Measurements from ENCODE around the gene MT1F.
"Not testable (repeated sequence)": the region's sequence is repeated elsewhere in the genome, so short reads cannot be mapped to it uniquely, and the experiment has no call there.

Gene MT1F

GRCh38 chr16:56645311-56645710, 12.4 kb upstream of the MT1F start:
- no peak for DNase-seq (ENCODE audit: low read depth in 2 of 2)

GRCh38 chr16:56645838-56646237, 11.9 kb upstream of the MT1F start:
- DNase-seq (ENCODE audit: low read depth in 2 of 2) = no peak

DNA sequence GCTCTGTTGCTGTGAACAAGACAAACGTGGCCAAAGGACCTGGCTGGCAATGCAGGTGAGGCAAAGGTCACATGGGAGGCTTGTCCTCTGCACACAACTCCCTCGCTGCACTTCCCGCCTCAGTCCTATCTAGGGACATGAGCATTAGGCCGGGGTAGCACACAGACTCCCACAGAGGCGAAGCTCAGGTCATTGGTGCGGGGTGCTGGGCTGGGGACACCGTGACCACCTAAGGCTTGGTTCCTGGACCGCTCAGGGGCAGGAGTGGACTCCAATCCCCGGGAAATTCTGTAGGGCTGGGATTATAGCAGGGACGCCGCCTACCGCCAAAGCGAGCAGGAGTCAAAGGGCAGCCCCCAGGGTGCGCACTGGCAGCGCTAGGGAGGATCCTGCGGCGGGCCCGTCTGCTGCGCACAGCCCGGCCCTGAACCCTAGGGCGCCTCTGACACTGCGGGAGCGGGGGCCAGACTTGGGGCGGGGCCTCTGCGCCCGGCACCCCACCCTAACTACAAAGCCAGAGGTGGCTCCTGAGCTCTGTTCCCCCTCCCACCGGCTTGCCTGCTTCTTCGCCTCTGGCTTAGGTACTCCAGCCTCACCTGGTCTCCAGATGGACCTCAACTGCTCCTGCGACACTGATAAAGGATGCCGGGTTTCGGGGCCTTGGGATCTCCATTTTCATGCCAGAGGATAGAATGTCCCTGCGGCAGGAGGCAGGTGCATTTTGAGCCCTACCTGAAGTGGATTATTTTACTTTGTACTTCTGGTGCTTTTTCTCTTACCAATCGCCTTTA, 9.9 kb upstream of the MT1F start:
- DNase-seq (ENCODE audit: low read depth in 2 of 2) = no peak

DNA sequence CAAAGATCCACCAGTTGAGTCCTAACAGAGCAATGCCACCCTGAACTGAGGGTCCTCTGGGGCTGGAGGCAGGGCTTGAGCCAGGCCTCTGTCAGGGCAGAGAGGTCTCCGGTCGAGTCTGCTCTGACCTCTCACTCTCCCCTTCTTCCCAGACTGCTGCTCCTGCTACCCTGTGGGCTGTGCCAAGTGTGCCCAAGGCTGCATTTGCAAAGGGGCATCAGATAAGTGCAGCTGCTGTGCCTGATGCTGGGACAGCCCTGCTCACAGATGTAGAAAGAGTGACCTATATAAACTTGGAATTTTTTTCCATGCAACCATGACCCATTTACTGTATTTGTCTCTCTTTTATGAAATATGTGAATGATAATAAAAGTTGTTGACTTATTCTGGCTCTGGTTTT, 8.5 kb upstream of the MT1F start:
- DNase-seq (ENCODE audit: low read depth in 2 of 2) = no peak

- DNase-seq (ENCODE audit: low read depth in 2 of 2) = no peak
Measured at GRCh38 chr16:56649820-56650219, 7.9 kb upstream of the MT1F start.

GRCh38 chr16:56651586-56651985, 6.2 kb upstream of the MT1F start, which contains the start of gene MT1B:
TSS of gene MT1B (plus strand) at chr16:56651886. CDS start at chr16:56651954, 68 bp downstream.
- DNase-seq (ENCODE audit: low read depth in 2 of 2) = no peak

- no peak for DNase-seq (ENCODE audit: low read depth in 2 of 2)
Measured at GRCh38 chr16:56652600-56652999, 5.2 kb upstream of the MT1F start.

- DNase-seq (ENCODE audit: low read depth in 2 of 2) = no peak
Measured at GRCh38 chr16:56653218-56653617, 4.5 kb upstream of the MT1F start.

DNA sequence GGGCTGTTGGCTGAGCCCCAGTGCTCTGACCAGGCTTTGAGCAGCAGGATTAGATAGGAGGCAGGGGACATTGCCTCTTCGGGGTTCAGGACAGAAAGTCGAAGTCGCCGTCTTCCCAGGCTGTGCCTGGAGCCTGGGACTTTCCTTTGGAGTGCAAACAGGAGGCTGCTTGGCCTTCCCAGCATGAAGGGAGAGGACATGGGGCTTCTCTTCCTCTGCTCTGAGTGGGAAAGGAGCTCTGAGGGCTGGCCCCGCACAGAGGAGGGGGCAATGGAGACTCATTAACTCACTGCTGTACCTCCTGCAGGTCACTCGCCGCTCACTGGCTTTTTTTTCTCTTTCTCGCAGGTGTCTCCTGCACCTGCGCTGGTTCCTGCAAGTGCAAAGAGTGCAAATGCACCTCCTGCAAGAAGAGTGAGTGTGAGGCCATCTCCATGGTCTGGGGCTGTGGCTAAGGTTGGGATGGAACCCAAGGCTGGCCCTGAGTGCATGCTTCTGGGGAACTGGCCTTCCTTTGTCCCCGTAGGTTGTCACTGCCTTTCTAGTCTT, 642 bp downstream of the MT1F start:
- DNase-seq (ENCODE audit: low read depth in 2 of 2) = no peak

GRCh38 chr16:56662357-56663354, 4.9 kb downstream of the MT1F start:
- no peak for DNase-seq (ENCODE audit: low read depth in 2 of 2)

GRCh38 chr16:56664506-56664905, 6.7 kb downstream of the MT1F start:
- DNase-seq (ENCODE audit: low read depth in 2 of 2) = no peak

- DNase-seq (ENCODE audit: low read depth in 2 of 2) = not testable (repeated sequence)
Measured at GRCh38 chr16:56665286-56666261, 7.8 kb downstream of the MT1F start.

- no peak for DNase-seq (ENCODE audit: low read depth in 2 of 2)
Measured at GRCh38 chr16:56667581-56668571, 10.1 kb downstream of the MT1F start, which contains the start of gene MT1G. TSS of gene MT1G (minus strand) at chr16:56668065. CDS start at chr16:56667993, 72 bp downstream.

DNA sequence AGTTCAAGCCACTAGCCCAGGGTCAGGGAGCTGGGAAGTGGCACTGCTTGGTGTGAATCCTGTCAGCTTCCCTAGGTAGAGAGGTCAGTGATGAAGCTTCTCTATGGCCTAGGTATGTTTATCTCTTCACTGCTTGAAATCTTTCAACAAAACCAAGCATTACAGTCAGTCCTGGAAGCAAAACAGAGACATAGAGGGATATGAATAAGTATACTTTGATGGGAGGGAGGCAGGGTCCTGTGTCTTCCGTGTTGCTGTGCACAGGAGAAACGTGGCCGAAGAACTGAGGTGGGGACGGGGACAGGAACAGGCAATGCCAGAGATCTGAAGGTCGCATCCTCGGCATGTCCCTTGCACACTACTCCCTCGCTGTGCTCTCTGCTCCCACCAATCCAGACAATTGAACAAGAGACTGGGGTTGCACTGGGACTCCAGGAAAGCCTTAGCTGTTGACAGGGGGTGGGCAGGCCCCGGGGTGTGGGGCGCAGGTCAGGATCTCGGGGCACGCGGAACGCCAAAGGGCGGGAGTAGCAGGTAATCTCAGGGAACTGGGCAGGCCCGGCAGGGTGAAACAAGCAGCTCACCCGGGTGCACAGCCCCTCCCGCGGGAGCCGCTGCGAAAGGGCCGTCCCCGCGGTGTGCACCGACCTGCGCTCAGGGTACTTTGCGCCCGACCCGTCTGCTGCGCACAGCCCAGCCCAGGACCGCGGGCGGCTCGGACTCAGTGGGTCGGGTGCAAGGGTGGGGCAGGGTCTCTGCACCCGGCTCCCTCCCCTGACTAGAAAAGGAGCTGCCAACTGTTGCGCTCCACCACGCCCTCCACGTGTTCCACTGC, 11.5 kb downstream of the MT1F start, which contains the start of gene MT1H:
Gene MT1H, plus strand, starts transcription at position 810 of the 835 bp plus-strand sequence. CDS start 71 bp downstream, outside the sequence.
- no peak for DNase-seq (ENCODE audit: low read depth in 2 of 2)

GRCh38 chr16:56669840-56670619, 12.3 kb downstream of the MT1F start:
- DNase-seq (ENCODE audit: low read depth in 2 of 2) = no peak

GRCh38 chr16:56670620-56670934, 12.8 kb downstream of the MT1F start:
- no peak for DNase-seq (ENCODE audit: low read depth in 2 of 2)

DNA sequence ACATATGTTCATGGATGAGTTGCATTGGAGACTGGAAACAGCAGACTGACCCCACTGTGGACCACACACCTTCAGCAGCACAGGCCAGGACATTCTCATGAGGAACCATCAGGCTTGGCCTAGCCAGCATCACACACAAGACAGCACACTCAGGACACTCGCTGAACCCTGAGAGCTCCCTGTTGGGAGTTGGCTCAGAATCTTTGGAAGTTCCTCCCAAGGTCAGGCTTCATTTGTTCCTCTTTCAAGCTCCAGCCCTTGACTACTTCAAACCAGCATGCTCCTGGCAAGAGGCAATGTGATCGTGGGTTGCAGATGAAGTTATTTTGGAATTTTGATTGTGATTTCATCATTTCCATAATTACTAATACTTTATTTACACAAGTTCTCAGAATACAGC, 13.9 kb downstream of the MT1F start:
- DNase-seq (ENCODE audit: low read depth in 2 of 2) = not testable (repeated sequence)

DNA sequence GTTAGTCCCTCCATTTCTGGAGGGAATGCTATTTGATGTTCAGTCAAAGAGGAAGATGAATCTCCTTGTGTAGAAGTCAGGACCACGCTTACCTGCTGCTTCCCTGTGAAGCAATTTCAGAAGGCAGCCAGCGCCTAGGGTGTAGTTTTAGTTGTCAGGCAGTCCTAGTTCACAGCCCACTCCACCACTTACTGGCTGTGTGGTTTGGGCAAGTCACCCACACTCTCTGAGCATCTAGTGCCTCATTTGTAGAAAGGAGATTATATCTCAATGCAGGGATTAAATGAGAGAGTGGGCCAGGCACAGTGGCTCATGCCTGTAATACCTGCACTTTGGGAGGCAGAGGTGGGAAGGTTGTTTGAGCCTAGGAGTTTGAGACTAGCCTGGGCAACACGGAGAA, 14.4 kb downstream of the MT1F start:
- DNase-seq (ENCODE audit: low read depth in 2 of 2) = not testable (repeated sequence)

All from stimulated activated CD4-positive, alpha-beta T cell treated with anti-CD3 and anti-CD28 coated beads, Interleukin-4, amount 100 ng/mL, for 48 hours (primary cell).